Fibroblast of pulmonary artery (primary cell): ENCODE measurements around the gene R3HDM2.
"Not testable (repeated sequence)": the region's sequence is repeated elsewhere in the genome, so short reads cannot be mapped to it uniquely, and the experiment has no call there.

Source experiments
- DNase-seq: peaks from one replicate; pipeline ENCODE4 v3.0.0-alpha.2; 2010; ENCODE audit warnings: low read depth
- H3K4me3 ChIP-seq: replicated peaks from 2 replicates; pipeline ENCODE4 v1.5.1; 2011; ENCODE audit warnings: low read depth, mild to moderate bottlenecking, control low read depth, low read length, moderate library complexity
- TF ChIP-seq, protein P1 (sequence below): IDR thresholded peaks from 2 replicates; pipeline ENCODE4 v1.5.1; 2011; ENCODE audit warnings: mild to moderate bottlenecking, control low read depth, low read length, inconsistent platforms; ENCODE audit errors: missing control alignments

R3HDM2 gene

DNA sequence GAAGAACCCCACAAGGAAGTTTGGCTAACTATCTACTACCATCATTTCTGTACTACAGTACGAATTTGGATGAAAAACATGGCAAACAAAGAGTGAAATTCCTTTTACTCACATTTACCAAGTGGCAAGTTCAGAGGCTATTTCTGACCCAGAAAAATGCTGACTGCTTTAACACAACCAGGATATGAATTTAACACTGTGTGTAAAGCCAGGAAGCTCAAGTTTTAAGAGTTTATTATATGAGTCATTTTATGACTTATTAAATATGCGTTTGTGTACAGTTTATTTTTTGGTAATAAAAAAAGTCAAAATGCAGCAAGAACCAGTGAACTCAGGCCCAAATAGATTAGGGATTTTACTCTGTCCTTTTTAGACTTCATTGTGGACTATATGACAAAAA lies 121.4 kb downstream of the R3HDM2 start:
- TF ChIP-seq, protein P1, sequence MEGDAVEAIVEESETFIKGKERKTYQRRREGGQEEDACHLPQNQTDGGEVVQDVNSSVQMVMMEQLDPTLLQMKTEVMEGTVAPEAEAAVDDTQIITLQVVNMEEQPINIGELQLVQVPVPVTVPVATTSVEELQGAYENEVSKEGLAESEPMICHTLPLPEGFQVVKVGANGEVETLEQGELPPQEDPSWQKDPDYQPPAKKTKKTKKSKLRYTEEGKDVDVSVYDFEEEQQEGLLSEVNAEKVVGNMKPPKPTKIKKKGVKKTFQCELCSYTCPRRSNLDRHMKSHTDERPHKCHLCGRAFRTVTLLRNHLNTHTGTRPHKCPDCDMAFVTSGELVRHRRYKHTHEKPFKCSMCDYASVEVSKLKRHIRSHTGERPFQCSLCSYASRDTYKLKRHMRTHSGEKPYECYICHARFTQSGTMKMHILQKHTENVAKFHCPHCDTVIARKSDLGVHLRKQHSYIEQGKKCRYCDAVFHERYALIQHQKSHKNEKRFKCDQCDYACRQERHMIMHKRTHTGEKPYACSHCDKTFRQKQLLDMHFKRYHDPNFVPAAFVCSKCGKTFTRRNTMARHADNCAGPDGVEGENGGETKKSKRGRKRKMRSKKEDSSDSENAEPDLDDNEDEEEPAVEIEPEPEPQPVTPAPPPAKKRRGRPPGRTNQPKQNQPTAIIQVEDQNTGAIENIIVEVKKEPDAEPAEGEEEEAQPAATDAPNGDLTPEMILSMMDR: no peak
- peak; percentile 25 for DNase-seq
- H3K4me3 ChIP-seq: no peak overlapping the region

GRCh38 chr12:57300961-57301584 lies 129.8 kb downstream of the R3HDM2 start:
- no peak overlapping the region for H3K4me3 ChIP-seq
- no peak for DNase-seq
- TF ChIP-seq, protein P1: no peak

- no peak for DNase-seq
- TF ChIP-seq, protein P1: no peak
- no peak overlapping the region for H3K4me3 ChIP-seq
Measured at GRCh38 chr12:57299514-57300016, 131.3 kb downstream of the R3HDM2 start.

GRCh38 chr12:57296291-57296690 lies 134.6 kb downstream of the R3HDM2 start:
- DNase-seq: no peak
- H3K4me3 ChIP-seq: no peak overlapping the region
- TF ChIP-seq, protein P1: no peak

- not testable (repeated sequence) for H3K4me3 ChIP-seq, DNase-seq
Measured at GRCh38 chr12:57282073-57282472, 148.8 kb downstream of the R3HDM2 start.

DNA sequence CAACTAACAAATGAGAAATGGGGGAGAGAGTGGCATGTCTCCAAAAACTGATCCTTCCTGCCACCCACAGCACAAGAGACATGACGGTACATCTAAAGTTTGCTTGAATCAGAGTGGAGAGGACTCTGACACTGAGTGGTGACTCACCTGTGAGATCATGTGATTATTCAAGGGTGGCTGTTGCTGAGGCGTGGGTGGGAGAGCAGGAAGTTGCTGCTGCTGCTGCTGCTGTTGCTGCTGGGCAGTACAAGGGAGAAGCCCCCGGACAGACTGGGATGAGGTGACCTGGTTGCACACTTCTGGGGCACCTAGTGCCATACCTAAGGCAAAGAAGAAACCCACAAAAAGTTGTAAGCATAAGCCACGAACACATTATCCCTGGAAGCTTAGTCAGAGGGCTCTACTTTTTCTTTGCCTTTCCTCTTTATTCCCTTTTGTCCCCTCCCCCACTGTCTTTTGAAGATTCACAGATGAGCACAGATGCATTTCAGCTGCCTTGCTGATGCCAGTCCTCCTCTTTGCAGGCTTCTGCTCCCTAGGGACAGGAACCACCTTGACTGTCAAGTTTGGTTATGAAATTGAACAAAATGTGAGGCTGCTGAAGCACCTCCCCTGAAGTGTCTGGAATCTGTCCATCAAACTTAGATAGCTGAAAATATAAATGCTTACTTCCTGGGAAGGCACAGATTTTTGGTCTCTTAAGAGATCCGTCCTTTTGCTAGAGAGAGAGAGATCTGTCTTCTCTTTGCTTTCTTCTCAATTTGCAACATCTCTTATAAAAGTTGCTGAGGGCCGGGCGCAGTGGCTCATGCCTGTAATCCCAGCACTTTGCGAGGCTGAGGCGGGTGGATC lies 150.4 kb downstream of the R3HDM2 start:
- peak; percentile 95 for DNase-seq
- TF ChIP-seq, protein P1: no peak
- H3K4me3 ChIP-seq: no peak overlapping the region
